ENCODE measurements around the gene ASGR1.

The ASGR1 gene

GRCh38 chr17:7136266-7136877 lies 42.8 kb downstream of the ASGR1 start (continued):
- TF ChIP-seq ZSCAN18 (tag by site-specific recombination; IDR thresholded peaks at IDR 0.05), result no peak
- no peak for TF ChIP-seq ZNF449 (tag by site-specific recombination; IDR thresholded peaks at IDR 0.05)
- TF ChIP-seq ZNF626 (tag by site-specific recombination; IDR thresholded peaks at IDR 0.05), result no peak
- no peak for TF ChIP-seq ZNF548 (tag by site-specific recombination; IDR thresholded peaks at IDR 0.05)
- TF ChIP-seq ZNF558 (tag by site-specific recombination; IDR thresholded peaks at IDR 0.05), result no peak
- no peak for TF ChIP-seq ZBTB21 (tag by site-specific recombination; IDR thresholded peaks at IDR 0.05)

- Histone ChIP-seq H3K4me1 (ENCODE audit: control insufficient read depth, insufficient read depth, low read length) (no peaks in the 10 kb centered on the region), H3K4me3 (ENCODE audit: low read depth, low read length) (no peak overlapping the region), H3K9me3 (ENCODE audit: control insufficient read depth, insufficient read depth, low read depth, low read length) (no peaks in the 10 kb centered on the region), H3K36me3 (ENCODE audit: control insufficient read depth in 2 of 2, insufficient read depth in 1 of 2, low read length in 2 of 2) (no peaks in the 10 kb centered on the region), H3K27ac (ENCODE audit: extremely low read depth, low read depth, low read length) (no peak overlapping the region)
- ChIA-PET CTCF (interaction anchor here (0.6 to 17.9 kb wide), 7 partner anchors 8 to 154 kb away, joined by 3 to 388 read pairs (median 4); partner anchors contain the start of gene SLC16A11), POLR2A (no interaction called here)
- TF ChIP-seq BCL6B (tag by site-specific recombination; IDR thresholded peaks at IDR 0.05), result no peak
- TF ChIP-seq ZNF571 (tag by site-specific recombination; IDR thresholded peaks at IDR 0.05), result no peak
- TF ChIP-seq ZNF660 (tag by site-specific recombination; IDR thresholded peaks at IDR 0.05), result no peak
- TF ChIP-seq KLF10 (tag by site-specific recombination; IDR thresholded peaks at IDR 0.05), result no peak
- TF ChIP-seq ZBTB6 (tag by site-specific recombination; IDR thresholded peaks at IDR 0.05), result no peak
- no peak for TF ChIP-seq ZNF174 (tag by site-specific recombination; IDR thresholded peaks at IDR 0.05)
- TF ChIP-seq ZNF521 (tag by site-specific recombination; IDR thresholded peaks at IDR 0.05), result no peak
- TF ChIP-seq ZNF488 (tag by site-specific recombination; IDR thresholded peaks at IDR 0.05), result no peak
- TF ChIP-seq ZNF280D (tag by site-specific recombination; IDR thresholded peaks at IDR 0.05), result no peak
- no peak for TF ChIP-seq HOXC10 (CRISPR knock-in tag; IDR thresholded peaks at IDR 0.05)
- no peak for TF ChIP-seq ZNF670 (tag by site-specific recombination; IDR thresholded peaks at IDR 0.05; ENCODE audit: low read depth)
- no peak for TF ChIP-seq ZNF449 (tag by site-specific recombination; IDR thresholded peaks at IDR 0.05)
- TF ChIP-seq HIC1 (tag by site-specific recombination; IDR thresholded peaks at IDR 0.05), result no peak
- no peak for TF ChIP-seq TRIM28 (IDR thresholded peaks at IDR 0.05; ENCODE audit: borderline replicate concordance, low read length)
- no peak for TF ChIP-seq ZNF629 (tag by site-specific recombination; IDR thresholded peaks at IDR 0.05)
- no peak for TF ChIP-seq ZEB2 (tag by site-specific recombination; IDR thresholded peaks at IDR 0.05)
- TF ChIP-seq ZNF391 (tag by site-specific recombination; IDR thresholded peaks at IDR 0.05; ENCODE audit: borderline replicate concordance, low read depth), result no peak
Measured at GRCh38 chr17:7133916-7134315, 45.3 kb downstream of the ASGR1 start.

Data from HEK293 (cell line).